Measurements from ENCODE around the gene RPUSD2. TPM values are rescaled to one million over a fixed set of nuclear protein-coding genes. Genes with fewer than 3 reads are reported as not detected.

The RPUSD2 gene
- total RNA-seq, 1 donor from 2014 or later, result 10.9 TPM

- TF ChIP-seq CTCF (IDR thresholded peaks at IDR 0.05; ENCODE audit: insufficient read depth, low read depth, low read length) (no peak), EZH2 (IDR thresholded peaks at IDR 0.05; ENCODE audit: insufficient read depth, low read length) (no peak)
- H3K36me3 ChIP-seq (ENCODE audit: insufficient read depth, low read length), result no peaks in the 10 kb centered on the region
- no peaks in the 10 kb centered on the region for H4K20me1 ChIP-seq (ENCODE audit: insufficient read depth, low read length)
- peaks cover 2% of the 10 kb centered on the region for H3K27me3 Mint-ChIP-seq (ENCODE audit: low read depth, unreplicated experiment)
- H3K4me3 ChIP-seq (ENCODE audit: insufficient read depth, low read depth, low read length), result no peak overlapping the region
- no peaks in the 10 kb centered on the region for H3K79me2 ChIP-seq (ENCODE audit: insufficient read depth, low read length)
- no peaks in the 10 kb centered on the region for H3K9me3 ChIP-seq (ENCODE audit: insufficient read depth, low read depth, low read length)
- no peak overlapping the region for H2AFZ ChIP-seq (ENCODE audit: low read depth, low read length)
- peaks cover 5% of the 10 kb centered on the region for H3K9me3 Mint-ChIP-seq (ENCODE audit: unreplicated experiment)
- no peak overlapping the region for H3K4me2 ChIP-seq (ENCODE audit: low read length)
- no peak overlapping the region for H3K9ac ChIP-seq (ENCODE audit: low read length)
- DNase-seq (ENCODE audit: low read depth), result no peak
- H3K27ac Mint-ChIP-seq (ENCODE audit: unreplicated experiment), result no peak overlapping the region
- no peaks in the 10 kb centered on the region for H3K4me1 ChIP-seq (ENCODE audit: insufficient read depth, low read length)
- H3K4me3 Mint-ChIP-seq (ENCODE audit: unreplicated experiment), result no peak overlapping the region
- no peaks in the 10 kb centered on the region for H3K36me3 Mint-ChIP-seq (ENCODE audit: low read depth, unreplicated experiment)
- H3K27ac ChIP-seq (ENCODE audit: low read depth, low read length), result no peak overlapping the region
- no peaks in the 10 kb centered on the region for H3K4me1 Mint-ChIP-seq (ENCODE audit: low read depth, unreplicated experiment)
- H3K27me3 ChIP-seq (ENCODE audit: insufficient read depth, low read length), result peaks cover 5% of the 10 kb centered on the region
- FAIRE-seq, result no peak
Observed at GRCh38 chr15:40584191-40584590, 15.1 kb downstream of the RPUSD2 start.

- Histone ChIP-seq H3K36me3 (ENCODE audit: insufficient read depth, low read length) (no peaks in the 10 kb centered on the region), H3K79me2 (ENCODE audit: insufficient read depth, low read length) (peaks cover 12% of the 10 kb centered on the region), H3K9ac (ENCODE audit: low read length) (no peak overlapping the region), H2AFZ (ENCODE audit: low read depth, low read length) (no peak overlapping the region), H4K20me1 (ENCODE audit: insufficient read depth, low read length) (no peaks in the 10 kb centered on the region), H3K4me3 (ENCODE audit: insufficient read depth, low read depth, low read length) (no peak overlapping the region), H3K9me3 (ENCODE audit: insufficient read depth, low read depth, low read length) (no peaks in the 10 kb centered on the region), H3K27ac (ENCODE audit: low read depth, low read length) (no peak overlapping the region), H3K27me3 (ENCODE audit: insufficient read depth, low read length) (peaks cover 2% of the 10 kb centered on the region), H3K4me2 (ENCODE audit: low read length) (no peak overlapping the region), H3K4me1 (ENCODE audit: insufficient read depth, low read length) (no peaks in the 10 kb centered on the region)
- Mint-ChIP-seq H3K27me3 (ENCODE audit: low read depth, unreplicated experiment) (peaks cover 2% of the 10 kb centered on the region), H3K4me3 (ENCODE audit: unreplicated experiment) (no peak overlapping the region), H3K36me3 (ENCODE audit: low read depth, unreplicated experiment) (no peaks in the 10 kb centered on the region), H3K9me3 (ENCODE audit: unreplicated experiment) (no peaks in the 10 kb centered on the region), H3K27ac (ENCODE audit: unreplicated experiment) (no peak overlapping the region), H3K4me1 (ENCODE audit: low read depth, unreplicated experiment) (peaks cover 5% of the 10 kb centered on the region)
- TF ChIP-seq CTCF (IDR thresholded peaks at IDR 0.05; ENCODE audit: insufficient read depth, low read depth, low read length), result no peak
- no peak for TF ChIP-seq EZH2 (IDR thresholded peaks at IDR 0.05; ENCODE audit: insufficient read depth, low read length)
- FAIRE-seq (no peak), DNase-seq (ENCODE audit: low read depth) (no peak)
Observed at GRCh38 chr15:40590667-40591050, 21.6 kb downstream of the RPUSD2 start.

- Mint-ChIP-seq H3K4me3 (ENCODE audit: unreplicated experiment) (no peak overlapping the region), H3K9me3 (ENCODE audit: unreplicated experiment) (no peaks in the 10 kb centered on the region), H3K36me3 (ENCODE audit: low read depth, unreplicated experiment) (no peaks in the 10 kb centered on the region), H3K27ac (ENCODE audit: unreplicated experiment) (no peak overlapping the region), H3K4me1 (ENCODE audit: low read depth, unreplicated experiment) (peaks cover 5% of the 10 kb centered on the region), H3K27me3 (ENCODE audit: low read depth, unreplicated experiment) (peaks cover 2% of the 10 kb centered on the region)
- peaks cover 19% of the 10 kb centered on the region for H3K79me2 ChIP-seq (ENCODE audit: insufficient read depth, low read length)
- no peak for TF ChIP-seq EZH2 (IDR thresholded peaks at IDR 0.05; ENCODE audit: insufficient read depth, low read length)
- no peak for TF ChIP-seq CTCF (IDR thresholded peaks at IDR 0.05; ENCODE audit: insufficient read depth, low read depth, low read length)
- H3K9ac ChIP-seq (ENCODE audit: low read length), result no peak overlapping the region
- no peak overlapping the region for H3K4me2 ChIP-seq (ENCODE audit: low read length)
- FAIRE-seq, result no peak
- no peak overlapping the region for H2AFZ ChIP-seq (ENCODE audit: low read depth, low read length)
- peaks cover 2% of the 10 kb centered on the region for H3K27me3 ChIP-seq (ENCODE audit: insufficient read depth, low read length)
- no peaks in the 10 kb centered on the region for H3K9me3 ChIP-seq (ENCODE audit: insufficient read depth, low read depth, low read length)
- H4K20me1 ChIP-seq (ENCODE audit: insufficient read depth, low read length), result no peaks in the 10 kb centered on the region
- no peaks in the 10 kb centered on the region for H3K4me1 ChIP-seq (ENCODE audit: insufficient read depth, low read length)
- H3K27ac ChIP-seq (ENCODE audit: low read depth, low read length), result no peak overlapping the region
- no peak overlapping the region for H3K4me3 ChIP-seq (ENCODE audit: insufficient read depth, low read depth, low read length)
- no peaks in the 10 kb centered on the region for H3K36me3 ChIP-seq (ENCODE audit: insufficient read depth, low read length)
- DNase-seq (ENCODE audit: low read depth), result no peak
Observed at GRCh38 chr15:40591389-40591788, 22.3 kb downstream of the RPUSD2 start.

Measured in astrocyte (in vitro differentiated cells and primary cell).